ENCODE results near the gene SMIM35.

The SMIM35 gene

DNA sequence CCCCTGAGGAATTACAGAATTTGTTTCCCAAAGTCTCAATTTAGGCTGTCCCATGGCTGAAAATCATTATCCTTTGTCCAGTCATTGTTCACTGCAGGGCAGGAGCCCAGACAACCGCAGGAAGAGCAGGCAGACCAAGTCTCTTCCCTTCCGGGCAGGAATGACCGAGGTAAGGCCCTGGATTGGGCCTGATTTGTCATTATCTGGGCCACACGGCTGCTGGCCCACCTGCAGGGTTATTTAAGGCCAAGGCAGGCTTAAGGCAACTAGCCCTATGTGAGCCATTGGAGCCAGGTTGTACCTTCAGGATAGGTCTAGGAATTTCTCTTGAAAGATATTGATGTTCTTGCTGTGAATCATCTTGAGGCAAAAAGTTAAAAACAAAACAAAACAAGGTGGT lies 110.3 kb downstream of the SMIM35 start:
- H3K4me3 ChIP-seq (ENCODE audit: low read depth, low read length, poor library complexity, severe bottlenecking), result no peak overlapping the region
- TF ChIP-seq EZH2 (IDR thresholded peaks at IDR 0.05; ENCODE audit: borderline replicate concordance, low read length), result no peak
- TF ChIP-seq, protein P1, sequence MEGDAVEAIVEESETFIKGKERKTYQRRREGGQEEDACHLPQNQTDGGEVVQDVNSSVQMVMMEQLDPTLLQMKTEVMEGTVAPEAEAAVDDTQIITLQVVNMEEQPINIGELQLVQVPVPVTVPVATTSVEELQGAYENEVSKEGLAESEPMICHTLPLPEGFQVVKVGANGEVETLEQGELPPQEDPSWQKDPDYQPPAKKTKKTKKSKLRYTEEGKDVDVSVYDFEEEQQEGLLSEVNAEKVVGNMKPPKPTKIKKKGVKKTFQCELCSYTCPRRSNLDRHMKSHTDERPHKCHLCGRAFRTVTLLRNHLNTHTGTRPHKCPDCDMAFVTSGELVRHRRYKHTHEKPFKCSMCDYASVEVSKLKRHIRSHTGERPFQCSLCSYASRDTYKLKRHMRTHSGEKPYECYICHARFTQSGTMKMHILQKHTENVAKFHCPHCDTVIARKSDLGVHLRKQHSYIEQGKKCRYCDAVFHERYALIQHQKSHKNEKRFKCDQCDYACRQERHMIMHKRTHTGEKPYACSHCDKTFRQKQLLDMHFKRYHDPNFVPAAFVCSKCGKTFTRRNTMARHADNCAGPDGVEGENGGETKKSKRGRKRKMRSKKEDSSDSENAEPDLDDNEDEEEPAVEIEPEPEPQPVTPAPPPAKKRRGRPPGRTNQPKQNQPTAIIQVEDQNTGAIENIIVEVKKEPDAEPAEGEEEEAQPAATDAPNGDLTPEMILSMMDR (IDR thresholded peaks at IDR 0.05; ENCODE audit: low read length), result no peak
- no peaks in the 10 kb centered on the region for H3K9me2 ChIP-seq (ENCODE audit: low read depth, low read length)
- no peaks in the 10 kb centered on the region for H3K36me3 ChIP-seq (ENCODE audit: insufficient read depth, low read length)
- H3K27ac ChIP-seq (ENCODE audit: low read depth, low read length, poor library complexity, severe bottlenecking), result no peak overlapping the region
- H3K4me1 ChIP-seq (ENCODE audit: insufficient read depth, low read length, severe bottlenecking), result no peaks in the 10 kb centered on the region
- H3K4me2 ChIP-seq (ENCODE audit: low read length), result no peak overlapping the region
- H3K79me2 ChIP-seq (ENCODE audit: insufficient read depth, low read length), result no peaks in the 10 kb centered on the region
- H3F3A ChIP-seq (ENCODE audit: insufficient read depth, low read length), result no peaks in the 10 kb centered on the region
- no peaks in the 10 kb centered on the region for H3K9me3 ChIP-seq (ENCODE audit: low read length)
- no peak overlapping the region for H3K9ac ChIP-seq (ENCODE audit: low read length)
- H3K27me3 ChIP-seq (ENCODE audit: insufficient read depth, low read length), result no peaks in the 10 kb centered on the region
- no peaks in the 10 kb centered on the region for H4K20me1 ChIP-seq (ENCODE audit: insufficient read depth, low read length)
- no peak overlapping the region for H2AFZ ChIP-seq (ENCODE audit: low read length)

DNA sequence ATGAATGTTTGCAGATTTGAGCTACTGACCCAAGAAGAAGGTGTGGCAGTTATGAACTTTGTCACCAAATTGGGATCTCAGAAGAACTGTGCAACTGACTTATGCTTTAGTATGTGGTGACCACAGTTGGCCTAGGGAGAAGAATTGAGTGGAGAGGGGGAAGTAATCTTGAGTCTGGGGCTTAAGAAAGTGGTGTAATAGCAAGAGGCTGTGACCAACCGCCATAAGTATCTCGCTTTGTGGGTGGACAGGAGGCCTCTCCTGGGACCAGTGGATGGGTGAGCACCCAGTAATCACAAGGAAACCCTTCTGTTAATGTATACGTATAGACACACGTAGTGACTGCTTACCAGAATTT lies 113.3 kb downstream of the SMIM35 start:
- H3K9me3 ChIP-seq (ENCODE audit: low read length), result no peaks in the 10 kb centered on the region
- H3K4me1 ChIP-seq (ENCODE audit: insufficient read depth, low read length, severe bottlenecking), result no peaks in the 10 kb centered on the region
- no peak overlapping the region for H3K4me3 ChIP-seq (ENCODE audit: low read depth, low read length, poor library complexity, severe bottlenecking)
- H3F3A ChIP-seq (ENCODE audit: insufficient read depth, low read length), result no peaks in the 10 kb centered on the region
- no peaks in the 10 kb centered on the region for H3K9me2 ChIP-seq (ENCODE audit: low read depth, low read length)
- H4K20me1 ChIP-seq (ENCODE audit: insufficient read depth, low read length), result no peaks in the 10 kb centered on the region
- no peak for TF ChIP-seq EZH2 (IDR thresholded peaks at IDR 0.05; ENCODE audit: borderline replicate concordance, low read length)
- TF ChIP-seq, protein P1 (IDR thresholded peaks at IDR 0.05; ENCODE audit: low read length), result no peak
- H2AFZ ChIP-seq (ENCODE audit: low read length), result no peak overlapping the region
- no peaks in the 10 kb centered on the region for H3K27me3 ChIP-seq (ENCODE audit: insufficient read depth, low read length)
- no peak overlapping the region for H3K27ac ChIP-seq (ENCODE audit: low read depth, low read length, poor library complexity, severe bottlenecking)
- H3K9ac ChIP-seq (ENCODE audit: low read length), result no peak overlapping the region
- H3K4me2 ChIP-seq (ENCODE audit: low read length), result no peak overlapping the region
- H3K36me3 ChIP-seq (ENCODE audit: insufficient read depth, low read length), result no peaks in the 10 kb centered on the region
- no peaks in the 10 kb centered on the region for H3K79me2 ChIP-seq (ENCODE audit: insufficient read depth, low read length)

DNA sequence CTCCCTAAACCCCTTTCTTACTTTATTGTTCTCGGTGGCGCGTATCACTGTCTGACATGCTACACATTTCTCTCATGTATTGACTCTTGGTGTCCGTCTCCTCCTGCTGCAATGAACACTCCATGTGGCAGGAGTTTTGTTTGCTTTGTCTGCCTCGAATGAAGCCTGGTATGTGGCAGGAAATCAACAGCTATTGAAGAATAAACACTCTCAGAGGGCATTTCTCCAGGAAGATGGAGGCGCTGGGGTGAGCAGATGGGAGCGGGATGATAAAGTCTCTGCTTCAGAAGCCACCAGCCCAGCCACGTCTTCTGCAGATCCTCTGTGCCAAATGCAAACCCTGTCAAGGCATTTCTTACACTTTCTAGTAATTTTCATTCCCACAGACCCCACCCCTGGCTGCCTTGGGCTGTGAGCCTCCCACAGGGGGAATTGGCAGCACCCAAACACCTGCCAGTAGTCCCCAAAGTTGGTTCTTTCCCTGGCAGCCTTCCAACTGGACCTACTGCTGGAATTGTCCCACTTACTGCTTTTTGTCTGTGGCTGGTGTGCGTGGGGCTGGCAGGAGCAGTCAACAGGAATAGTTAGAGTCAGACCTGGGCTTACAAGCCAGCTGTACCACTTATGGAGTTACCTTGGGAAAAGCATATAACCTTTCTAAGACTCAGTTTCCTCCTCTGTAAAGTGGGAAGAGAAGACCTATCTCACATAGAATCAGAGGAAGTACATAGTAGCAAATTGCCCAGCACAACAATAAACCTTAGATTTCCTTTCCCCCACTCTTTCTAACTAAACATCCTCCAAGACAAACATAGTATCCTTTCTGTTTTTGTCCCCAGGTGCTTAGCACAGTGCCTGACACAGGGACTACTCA lies 113.9 kb downstream of the SMIM35 start:
- H3K4me3 ChIP-seq (ENCODE audit: low read depth, low read length, poor library complexity, severe bottlenecking), result no peak overlapping the region
- H3K4me2 ChIP-seq (ENCODE audit: low read length), result no peak overlapping the region
- no peaks in the 10 kb centered on the region for H3F3A ChIP-seq (ENCODE audit: insufficient read depth, low read length)
- no peaks in the 10 kb centered on the region for H3K9me2 ChIP-seq (ENCODE audit: low read depth, low read length)
- no peaks in the 10 kb centered on the region for H3K27me3 ChIP-seq (ENCODE audit: insufficient read depth, low read length)
- H3K27ac ChIP-seq (ENCODE audit: low read depth, low read length, poor library complexity, severe bottlenecking), result no peak overlapping the region
- no peak overlapping the region for H3K9ac ChIP-seq (ENCODE audit: low read length)
- TF ChIP-seq, protein P1 (IDR thresholded peaks at IDR 0.05; ENCODE audit: low read length), result no peak
- TF ChIP-seq EZH2 (IDR thresholded peaks at IDR 0.05; ENCODE audit: borderline replicate concordance, low read length), result no peak
- no peak overlapping the region for H2AFZ ChIP-seq (ENCODE audit: low read length)
- H4K20me1 ChIP-seq (ENCODE audit: insufficient read depth, low read length), result no peaks in the 10 kb centered on the region
- H3K36me3 ChIP-seq (ENCODE audit: insufficient read depth, low read length), result no peaks in the 10 kb centered on the region
- H3K4me1 ChIP-seq (ENCODE audit: insufficient read depth, low read length, severe bottlenecking), result no peaks in the 10 kb centered on the region
- no peaks in the 10 kb centered on the region for H3K79me2 ChIP-seq (ENCODE audit: insufficient read depth, low read length)
- H3K9me3 ChIP-seq (ENCODE audit: low read length), result no peaks in the 10 kb centered on the region
